MCF 10A (cell line): Measurements from ENCODE around the gene SLC25A43. TPM values are rescaled to one million over a fixed set of nuclear protein-coding genes. Genes with fewer than 3 reads are reported as not detected.

Source experiments
- BruUV-seq: library from RNA; stranded (reverse); fragments of 400-500 nt; replicated peaks from 2 replicates; lab custom pipeline; 2021; lab: Mats Ljungman, UMichigan
- CTCF ChIA-PET: fragments of 300-600 bp; sonication (Branson Sonifier 250); formaldehyde crosslinking; extraction: SDS; loops from one replicate; lab custom pipeline; 2021; ENCODE audit warnings: antibody characterized with exemption, inconsistent platforms; lab: Yijun Ruan, JAX
- POLR2A ChIA-PET: fragments of 300-600, 350-650 bp; sonication (Branson Sonifier 250); formaldehyde crosslinking; extraction: SDS; loops from one replicate; lab custom pipeline; 2020; ENCODE audit warnings: antibody characterized with exemption, inconsistent platforms; lab: Yijun Ruan, JAX
- DNase-seq: peaks from one replicate; pipeline ENCODE4 v3.0.0-alpha.2; 2018; ENCODE audit not compliant: unreplicated experiment
- H3K27ac Mint-ChIP-seq: one replicate; pipeline ENCODE4 v1.8.0; 2022; ENCODE audit warnings: mild to moderate bottlenecking, low read depth, mixed read lengths; ENCODE audit not compliant: unreplicated experiment
- H3K27me3 Mint-ChIP-seq: one replicate; pipeline ENCODE4 v1.8.0; 2022; ENCODE audit warnings: mixed read lengths; ENCODE audit not compliant: insufficient read depth, unreplicated experiment
- H3K36me3 Mint-ChIP-seq: one replicate; pipeline ENCODE4 v1.8.0; 2022; ENCODE audit warnings: mild to moderate bottlenecking, moderate library complexity, mixed read lengths; ENCODE audit not compliant: insufficient read depth, unreplicated experiment
- H3K4me1 Mint-ChIP-seq: one replicate; pipeline ENCODE4 v1.8.0; 2022; ENCODE audit warnings: mixed read lengths; ENCODE audit not compliant: insufficient read depth, unreplicated experiment
- H3K4me3 Mint-ChIP-seq: one replicate; pipeline ENCODE4 v1.8.0; 2022; ENCODE audit warnings: mild to moderate bottlenecking, moderate library complexity, mixed read lengths; ENCODE audit not compliant: unreplicated experiment
- H3K9me3 Mint-ChIP-seq: one replicate; pipeline ENCODE4 v1.8.0; 2022; ENCODE audit warnings: mixed read lengths; ENCODE audit not compliant: unreplicated experiment
- CTCF ChIP-seq: fragments of 200-600 bp; IDR thresholded peaks from one replicate; pipeline ENCODE4 v1.8.0; 2022; ENCODE audit warnings: antibody characterized with exemption, mild to moderate bottlenecking; ENCODE audit not compliant: unreplicated experiment
- intact Hi-C: fragments of 100-400 bp; cut with micrococcal nuclease; formaldehyde crosslinking; loops from 2 replicates; pipeline ENCODE4 v1.14.1; 2022
- total RNA-seq: library from RNA; stranded (reverse); gene quantifications from 2 replicates; pipeline ENCODE4 v1.2.3, GENCODE V29; 2022

SLC25A43 gene
- total RNA-seq, 1 experiment from 2014 or later: 16.0 TPM

GRCh38 chrX:119417376-119417775 lies 18.2 kb downstream of the SLC25A43 start:
- no TSS peak for BruUV-seq

GRCh38 chrX:119417842-119418241 lies 18.7 kb downstream of the SLC25A43 start:
- BruUV-seq: no TSS peak
- no peaks in the 10 kb centered on the region for H3K9me3 Mint-ChIP-seq
- DNase-seq: peak; percentile 16
- POLR2A ChIA-PET: interaction anchor here (1.1 kb wide), 1 partner anchor 9 kb away, joined by 4 read pairs; no protein-coding TSS in a partner anchor
- intact Hi-C loops: no loop called here
- no peak for TF ChIP-seq CTCF
- no peaks in the 10 kb centered on the region for H3K4me1 Mint-ChIP-seq
- H3K27ac Mint-ChIP-seq: no peak overlapping the region
- CTCF ChIA-PET: interaction anchor here (0.6 to 3.9 kb wide), 8 partner anchors 10 to 94 kb away, joined by 3 to 15 read pairs (median 6); no protein-coding TSS in a partner anchor
- peaks cover 22% of the 10 kb centered on the region for H3K36me3 Mint-ChIP-seq
- H3K4me3 Mint-ChIP-seq: no peak overlapping the region
- peaks cover 12% of the 10 kb centered on the region for H3K27me3 Mint-ChIP-seq

More at GRCh38 chrX:119417376-119417775, 18.2 kb downstream of the SLC25A43 start:
- no peak overlapping the region for H3K27ac Mint-ChIP-seq
- H3K36me3 Mint-ChIP-seq: peaks cover 23% of the 10 kb centered on the region
- H3K4me3 Mint-ChIP-seq: no peak overlapping the region
- POLR2A ChIA-PET: interaction anchor here (1.1 kb wide), 1 partner anchor 9 kb away, joined by 4 read pairs; no protein-coding TSS in a partner anchor
- no peaks in the 10 kb centered on the region for H3K9me3 Mint-ChIP-seq
- DNase-seq: no peak
- intact Hi-C loops: no loop called here
- CTCF ChIA-PET: interaction anchor here (1.0 to 3.9 kb wide), 3 partner anchors 17 to 95 kb away, joined by 3 to 15 read pairs (median 7); no protein-coding TSS in a partner anchor
- TF ChIP-seq CTCF: no peak
- H3K4me1 Mint-ChIP-seq: no peaks in the 10 kb centered on the region
- H3K27me3 Mint-ChIP-seq: peaks cover 7% of the 10 kb centered on the region

GRCh38 chrX:119419146-119419545 lies 20.0 kb downstream of the SLC25A43 start:
- intact Hi-C loops: no loop called here
- no TSS peak for BruUV-seq
- H3K27ac Mint-ChIP-seq: no peak overlapping the region
- POLR2A ChIA-PET: no interaction called here
- TF ChIP-seq CTCF: no peak
- peaks cover 15% of the 10 kb centered on the region for H3K27me3 Mint-ChIP-seq
- no peak for DNase-seq
- no peaks in the 10 kb centered on the region for H3K9me3 Mint-ChIP-seq
- H3K36me3 Mint-ChIP-seq: peaks cover 20% of the 10 kb centered on the region
- no peaks in the 10 kb centered on the region for H3K4me1 Mint-ChIP-seq
- CTCF ChIA-PET: interaction anchor here (0.8 to 3.9 kb wide), 6 partner anchors 8 to 95 kb away, joined by 3 to 15 read pairs (median 6); no protein-coding TSS in a partner anchor
- H3K4me3 Mint-ChIP-seq: no peak overlapping the region

GRCh38 chrX:119419898-119420297 lies 20.8 kb downstream of the SLC25A43 start:
- no TSS peak for BruUV-seq
- intact Hi-C loops: no loop called here
- peaks cover 15% of the 10 kb centered on the region for H3K27me3 Mint-ChIP-seq
- H3K4me3 Mint-ChIP-seq: no peak overlapping the region
- no peak for TF ChIP-seq CTCF
- no peak overlapping the region for H3K27ac Mint-ChIP-seq
- DNase-seq: no peak
- H3K4me1 Mint-ChIP-seq: no peaks in the 10 kb centered on the region
- no peaks in the 10 kb centered on the region for H3K9me3 Mint-ChIP-seq
- peaks cover 24% of the 10 kb centered on the region for H3K36me3 Mint-ChIP-seq
- CTCF ChIA-PET: interaction anchor here (0.6 to 3.9 kb wide), 6 partner anchors 17 to 95 kb away, joined by 3 to 15 read pairs (median 4); no protein-coding TSS in a partner anchor
- POLR2A ChIA-PET: interaction anchor here (0.6 kb wide), 1 partner anchor 58 kb away, joined by 5 read pairs; no protein-coding TSS in a partner anchor
